ENCODE data around the gene MPLKIP.

DNA sequence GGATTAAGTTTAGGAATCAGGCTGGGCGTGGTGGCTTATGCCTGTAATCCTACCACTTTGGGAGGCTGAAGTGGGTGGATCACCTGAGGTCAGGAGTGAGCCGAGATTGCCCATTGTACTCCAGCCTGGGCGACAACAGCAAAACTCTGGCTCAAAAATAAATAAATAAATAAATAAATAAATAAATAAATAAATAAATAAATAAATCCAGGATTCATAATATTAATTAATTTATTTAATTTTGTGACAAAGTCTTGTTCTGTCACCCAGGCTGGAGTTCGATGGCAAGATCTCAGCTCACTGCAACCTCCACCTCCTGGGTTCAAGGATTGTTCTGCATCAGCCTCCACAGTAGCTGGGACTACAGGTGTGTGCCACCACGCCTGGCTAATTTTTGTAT is 4.6 kb upstream of the MPLKIP start:
- TF ChIP-seq EZH2phosphoT487 (IDR thresholded peaks at IDR 0.05; ENCODE audit: borderline replicate concordance): no peak
- TF ChIP-seq, protein P1, sequence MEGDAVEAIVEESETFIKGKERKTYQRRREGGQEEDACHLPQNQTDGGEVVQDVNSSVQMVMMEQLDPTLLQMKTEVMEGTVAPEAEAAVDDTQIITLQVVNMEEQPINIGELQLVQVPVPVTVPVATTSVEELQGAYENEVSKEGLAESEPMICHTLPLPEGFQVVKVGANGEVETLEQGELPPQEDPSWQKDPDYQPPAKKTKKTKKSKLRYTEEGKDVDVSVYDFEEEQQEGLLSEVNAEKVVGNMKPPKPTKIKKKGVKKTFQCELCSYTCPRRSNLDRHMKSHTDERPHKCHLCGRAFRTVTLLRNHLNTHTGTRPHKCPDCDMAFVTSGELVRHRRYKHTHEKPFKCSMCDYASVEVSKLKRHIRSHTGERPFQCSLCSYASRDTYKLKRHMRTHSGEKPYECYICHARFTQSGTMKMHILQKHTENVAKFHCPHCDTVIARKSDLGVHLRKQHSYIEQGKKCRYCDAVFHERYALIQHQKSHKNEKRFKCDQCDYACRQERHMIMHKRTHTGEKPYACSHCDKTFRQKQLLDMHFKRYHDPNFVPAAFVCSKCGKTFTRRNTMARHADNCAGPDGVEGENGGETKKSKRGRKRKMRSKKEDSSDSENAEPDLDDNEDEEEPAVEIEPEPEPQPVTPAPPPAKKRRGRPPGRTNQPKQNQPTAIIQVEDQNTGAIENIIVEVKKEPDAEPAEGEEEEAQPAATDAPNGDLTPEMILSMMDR (conservative IDR thresholded peaks at IDR 0.05; ENCODE audit: low read length): no peak
